Measurements from ENCODE around the gene SMPD3.

Gene SMPD3

DNA sequence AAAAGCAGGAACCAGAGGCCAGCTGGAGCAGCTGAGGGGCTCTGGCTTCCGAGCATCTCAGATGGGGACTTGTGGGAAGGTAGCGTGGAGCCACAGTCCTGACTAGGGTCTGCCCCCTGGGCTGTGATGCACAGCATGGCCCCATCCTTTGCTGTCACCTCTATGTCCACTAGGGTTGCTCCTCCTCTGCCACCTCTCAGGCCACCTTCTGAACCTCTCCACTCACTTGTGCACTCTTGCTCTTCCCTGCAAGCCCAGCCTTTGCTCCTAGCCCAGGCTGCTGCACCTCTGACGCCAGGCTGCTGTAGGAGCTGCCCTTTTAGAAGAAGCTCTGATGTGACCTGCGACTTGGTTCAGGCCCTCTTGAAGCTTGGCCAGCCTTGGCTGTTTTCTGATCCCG lies 24.3 kb upstream of the SMPD3 start:
- DNase-seq (ENCODE audit: low read depth in 2 of 2) = no peak

DNA sequence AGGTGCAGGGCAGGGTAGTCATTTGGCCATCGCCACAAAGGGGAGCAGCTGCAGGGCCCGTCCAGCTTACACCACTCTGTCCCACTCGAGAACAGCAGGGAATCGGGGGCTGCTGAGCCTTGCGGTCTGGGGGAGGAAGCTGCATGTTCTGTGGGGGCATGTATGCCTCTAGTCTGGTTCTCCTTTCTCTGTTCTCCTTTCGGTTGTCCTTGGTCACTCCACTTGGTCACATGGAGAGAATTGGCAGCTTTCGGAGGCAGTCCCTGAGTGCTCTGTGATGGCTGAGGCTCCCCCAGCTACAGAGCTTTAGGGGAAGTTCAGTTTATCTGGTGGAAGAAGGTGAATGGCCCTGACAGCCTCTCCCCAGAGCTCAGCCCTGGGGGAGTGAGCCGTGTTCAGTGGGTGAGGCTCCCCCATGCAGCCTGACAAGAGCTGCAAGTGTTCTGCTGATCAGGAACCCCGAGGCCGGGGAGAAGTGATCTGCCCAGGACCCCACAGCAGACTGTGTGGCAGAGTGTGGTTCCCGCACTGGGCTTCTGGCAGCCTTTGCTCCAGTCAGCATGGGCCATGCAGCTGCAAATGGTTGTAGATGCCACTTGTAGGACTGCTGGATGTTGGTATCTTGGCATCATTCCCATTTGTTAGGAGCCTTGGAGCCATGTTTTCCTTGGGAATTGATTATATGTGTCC lies 22.3 kb upstream of the SMPD3 start:
- no peak for DNase-seq (ENCODE audit: low read depth in 2 of 2)

DNA sequence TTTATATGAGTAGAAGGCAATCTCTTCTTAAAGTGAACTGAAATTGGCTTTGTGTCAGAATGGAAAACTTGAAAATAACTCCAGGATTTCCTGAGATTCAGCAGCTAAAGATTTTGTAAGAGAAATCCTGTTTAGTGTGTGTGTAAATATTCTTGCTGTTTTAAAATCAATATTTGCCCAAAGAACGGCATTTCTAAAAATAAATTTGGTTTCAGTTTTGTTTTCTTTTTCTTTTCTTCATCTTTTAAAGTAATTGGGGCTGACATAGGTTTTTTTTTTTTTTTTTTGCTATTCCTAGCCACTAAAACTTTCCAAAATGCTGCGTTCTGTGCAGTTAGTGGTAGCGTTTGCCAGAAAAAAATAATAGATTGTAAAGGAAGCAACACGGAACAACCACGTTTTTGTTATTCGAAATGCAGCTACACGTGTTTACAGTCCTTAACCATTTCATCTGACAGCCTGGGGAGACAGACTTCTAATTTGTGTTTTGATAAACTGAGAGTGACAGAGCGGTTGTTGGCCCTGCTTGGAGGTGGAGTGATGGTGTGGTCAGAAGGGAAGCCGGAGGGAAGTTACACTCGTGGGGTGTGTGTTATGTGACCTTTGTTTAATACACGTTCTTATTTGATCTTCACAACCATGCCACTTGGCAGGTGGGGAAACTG lies 21.6 kb upstream of the SMPD3 start:
- no peak for DNase-seq (ENCODE audit: low read depth in 2 of 2)

- no peak for DNase-seq (ENCODE audit: low read depth in 2 of 2)
These were observed 20.5 kb upstream of the SMPD3 start for GRCh38 chr16:68468842-68469241.

GRCh38 chr16:68466174-68466573 lies 17.9 kb upstream of the SMPD3 start:
- DNase-seq (ENCODE audit: low read depth in 2 of 2) = no peak

DNA sequence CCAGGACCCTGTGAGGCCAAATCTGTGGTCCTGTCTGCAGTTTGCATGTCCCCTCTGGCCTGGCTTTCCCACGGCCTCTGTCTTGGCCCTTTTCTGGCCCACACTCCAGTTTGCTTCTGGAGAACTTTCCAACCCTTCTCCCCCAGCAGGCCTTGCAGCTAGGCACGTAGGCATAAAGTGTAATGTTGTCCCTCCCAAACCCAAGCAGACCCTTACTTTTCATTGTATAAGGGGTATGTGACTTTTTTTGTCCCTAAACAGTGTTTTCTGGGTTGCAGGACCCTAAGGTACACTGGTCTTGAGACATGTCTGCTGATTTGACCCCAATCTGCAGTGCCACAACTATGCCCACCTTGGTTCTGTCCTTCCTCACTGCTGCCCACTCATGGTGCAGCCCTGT lies 15.6 kb upstream of the SMPD3 start:
- DNase-seq (ENCODE audit: low read depth in 2 of 2) = no peak

GRCh38 chr16:68460067-68460466 lies 11.8 kb upstream of the SMPD3 start:
- no peak for DNase-seq (ENCODE audit: low read depth in 2 of 2)

- no peak for DNase-seq (ENCODE audit: low read depth in 2 of 2)
These were observed 11.1 kb upstream of the SMPD3 start for GRCh38 chr16:68459457-68459856.

DNA sequence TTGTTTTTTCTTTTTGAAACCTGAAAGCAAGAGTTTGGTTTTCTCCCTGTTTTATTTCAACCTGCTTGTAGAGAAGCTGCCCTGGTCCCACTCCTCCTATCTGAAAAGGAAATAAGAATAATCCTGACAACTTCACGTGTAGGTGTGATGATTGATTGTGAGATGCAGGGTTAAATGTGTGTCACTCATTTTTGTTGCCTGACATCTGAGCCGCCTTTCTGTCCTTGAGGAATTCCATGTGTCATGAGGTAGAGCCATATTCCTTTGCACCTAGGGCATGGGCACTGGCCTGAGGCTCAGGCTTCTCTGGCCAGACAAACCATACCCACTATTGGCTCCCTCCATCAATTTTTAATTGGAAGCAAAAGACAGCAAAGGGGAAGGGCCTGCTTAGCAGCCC lies 10.2 kb upstream of the SMPD3 start:
- DNase-seq (ENCODE audit: low read depth in 2 of 2) = no peak

GRCh38 chr16:68458101-68458500 lies 9.8 kb upstream of the SMPD3 start:
- DNase-seq (ENCODE audit: low read depth in 2 of 2) = no peak

- no peak for DNase-seq (ENCODE audit: low read depth in 2 of 2)
These were observed 7.3 kb upstream of the SMPD3 start for GRCh38 chr16:68455631-68456030.

DNA sequence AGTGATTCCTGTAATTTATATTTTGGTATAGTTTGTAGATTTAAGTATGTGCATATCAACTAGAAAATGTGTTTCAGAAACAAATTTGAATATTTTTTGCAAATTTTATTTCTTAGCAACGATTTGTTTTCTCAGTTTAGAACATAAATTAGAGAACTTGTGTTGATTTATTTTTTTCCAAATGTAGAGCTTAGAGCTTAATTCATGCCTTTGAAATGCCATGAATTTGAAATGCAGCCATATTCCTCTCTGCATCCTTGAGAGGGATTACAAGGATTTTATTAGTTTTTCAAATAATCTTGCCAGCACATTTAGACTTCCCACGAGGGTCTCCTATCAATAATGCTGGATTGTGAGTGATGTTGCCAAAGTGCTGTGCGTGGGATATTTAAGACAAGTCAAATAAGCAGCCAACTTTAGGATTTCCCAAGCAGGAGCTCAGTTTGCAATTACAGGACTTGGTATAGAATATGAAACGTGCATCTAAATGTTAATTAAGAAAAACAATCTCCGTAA lies 6.7 kb upstream of the SMPD3 start:
- DNase-seq (ENCODE audit: low read depth in 2 of 2) = no peak

- no peak for DNase-seq (ENCODE audit: low read depth in 2 of 2)
These were observed 5.5 kb upstream of the SMPD3 start for GRCh38 chr16:68453816-68454215.

GRCh38 chr16:68452176-68452575 lies 3.9 kb upstream of the SMPD3 start:
- no peak for DNase-seq (ENCODE audit: low read depth in 2 of 2)

DNA sequence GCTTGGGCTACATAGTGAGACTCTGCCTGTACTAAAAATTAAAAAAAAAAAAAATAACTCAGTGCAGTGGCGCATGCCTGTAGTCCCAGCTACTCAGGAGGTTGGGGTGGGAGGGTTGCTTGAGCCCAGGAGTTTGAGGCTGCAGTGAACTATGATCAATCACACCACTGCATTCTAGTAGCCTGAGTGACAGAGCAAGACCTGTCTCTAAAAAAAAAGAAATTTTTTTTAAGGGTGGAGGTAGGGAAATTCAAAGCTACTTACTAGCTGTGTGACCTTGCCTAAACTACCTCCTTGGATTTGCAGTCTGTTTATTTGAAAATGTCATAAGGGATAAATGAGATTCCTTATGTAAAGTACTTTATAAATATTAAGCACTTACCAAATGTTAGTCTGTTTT lies 3.4 kb upstream of the SMPD3 start:
- no peak for DNase-seq (ENCODE audit: low read depth in 2 of 2)

GRCh38 chr16:68450741-68451255 lies 2.5 kb upstream of the SMPD3 start:
- no peak for DNase-seq (ENCODE audit: low read depth in 2 of 2)

- no peak for DNase-seq (ENCODE audit: low read depth in 2 of 2)
These were observed 502 bp downstream of the SMPD3 start for GRCh38 chr16:68447653-68448359.

GRCh38 chr16:68446681-68447652 lies 1.3 kb downstream of the SMPD3 start:
- no peak for DNase-seq (ENCODE audit: low read depth in 2 of 2)

GRCh38 chr16:68445458-68445857 lies 2.9 kb downstream of the SMPD3 start:
- DNase-seq (ENCODE audit: low read depth in 2 of 2) = no peak

- DNase-seq (ENCODE audit: low read depth in 2 of 2) = no peak
These were observed 4.2 kb downstream of the SMPD3 start for GRCh38 chr16:68444056-68444657.

GRCh38 chr16:68436581-68436980 lies 11.7 kb downstream of the SMPD3 start:
- DNase-seq (ENCODE audit: low read depth in 2 of 2) = no peak

All from stimulated activated CD8-positive, alpha-beta memory T cell treated with anti-CD3 and anti-CD28 coated beads, Interleukin-2, amount 100 ng/mL, for 1 hour (primary cell).